ENCODE results near the gene FAM83D. TPM values are rescaled to one million over a fixed set of nuclear protein-coding genes. Genes with fewer than 3 reads are reported as not detected.

Gene FAM83D
- total RNA-seq, 1 experiment from 2014 or later: 48.1 TPM

DNA sequence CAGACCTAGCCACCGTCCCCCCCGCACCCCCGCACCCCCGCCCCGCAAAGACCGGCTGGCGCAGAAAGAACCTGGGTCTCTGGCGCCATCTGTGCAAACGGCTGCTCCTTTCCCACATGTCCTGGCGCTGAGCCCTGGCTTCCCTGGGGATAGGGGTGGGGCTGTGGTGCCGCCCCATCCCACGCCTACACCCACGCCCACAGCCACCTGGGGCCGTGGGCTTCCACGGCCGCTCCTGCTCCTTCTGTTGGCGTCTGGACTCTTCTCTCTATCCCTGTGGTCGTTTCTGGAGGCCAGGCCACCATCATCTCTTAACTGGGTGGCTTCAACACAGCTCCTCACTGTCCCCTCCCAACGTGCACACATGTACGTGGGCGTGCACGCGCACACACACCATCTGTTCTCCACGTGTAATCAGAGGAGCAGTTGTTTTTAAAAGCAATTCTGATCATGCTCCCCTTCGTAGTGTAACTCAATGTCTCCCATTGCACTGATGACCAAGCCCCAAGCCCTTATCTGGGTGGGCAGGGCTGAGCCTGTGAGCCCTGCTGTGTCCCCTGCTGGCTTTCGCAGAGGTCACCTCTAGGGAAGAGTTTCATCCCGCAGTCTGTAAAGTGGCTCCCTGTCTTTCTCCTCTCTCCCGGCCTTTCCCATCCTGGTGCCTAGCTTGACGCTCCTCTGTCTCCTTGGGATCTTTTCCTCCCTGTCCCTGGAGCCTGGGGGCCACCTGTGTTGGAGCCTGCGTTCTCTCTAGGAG, 31.9 kb upstream of the FAM83D start:
- TF ChIP-seq, protein P1, sequence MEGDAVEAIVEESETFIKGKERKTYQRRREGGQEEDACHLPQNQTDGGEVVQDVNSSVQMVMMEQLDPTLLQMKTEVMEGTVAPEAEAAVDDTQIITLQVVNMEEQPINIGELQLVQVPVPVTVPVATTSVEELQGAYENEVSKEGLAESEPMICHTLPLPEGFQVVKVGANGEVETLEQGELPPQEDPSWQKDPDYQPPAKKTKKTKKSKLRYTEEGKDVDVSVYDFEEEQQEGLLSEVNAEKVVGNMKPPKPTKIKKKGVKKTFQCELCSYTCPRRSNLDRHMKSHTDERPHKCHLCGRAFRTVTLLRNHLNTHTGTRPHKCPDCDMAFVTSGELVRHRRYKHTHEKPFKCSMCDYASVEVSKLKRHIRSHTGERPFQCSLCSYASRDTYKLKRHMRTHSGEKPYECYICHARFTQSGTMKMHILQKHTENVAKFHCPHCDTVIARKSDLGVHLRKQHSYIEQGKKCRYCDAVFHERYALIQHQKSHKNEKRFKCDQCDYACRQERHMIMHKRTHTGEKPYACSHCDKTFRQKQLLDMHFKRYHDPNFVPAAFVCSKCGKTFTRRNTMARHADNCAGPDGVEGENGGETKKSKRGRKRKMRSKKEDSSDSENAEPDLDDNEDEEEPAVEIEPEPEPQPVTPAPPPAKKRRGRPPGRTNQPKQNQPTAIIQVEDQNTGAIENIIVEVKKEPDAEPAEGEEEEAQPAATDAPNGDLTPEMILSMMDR (conservative IDR thresholded peaks at IDR 0.05): peak; percentile 26; the same call in 1 of the 3 replicates
- H3K27ac ChIP-seq (ENCODE audit: insufficient read length, low read depth, low read length): no peak overlapping the region
- no peaks in the 10 kb centered on the region for H3K27me3 ChIP-seq (ENCODE audit: insufficient read depth, low read length)
- H4K91ac ChIP-seq (ENCODE audit: insufficient read length, low read depth, low read length): no peak overlapping the region
- H3K36me3 Mint-ChIP-seq (ENCODE audit: insufficient read depth in 1 of 3, low read depth in 3 of 3): no peaks in the 10 kb centered on the region; a peak in 1 of 7 replicates
- H3K56ac ChIP-seq (ENCODE audit: insufficient read length, low read depth, low read length): no peak overlapping the region
- H3K9me3 ChIP-seq (ENCODE audit: control insufficient read depth, low read depth, low read length): no peaks in the 10 kb centered on the region
- no peak overlapping the region for H3K18ac ChIP-seq (ENCODE audit: insufficient read length, low read depth, low read length)
- H3K79me2 ChIP-seq (ENCODE audit: insufficient read depth, low read length): no peaks in the 10 kb centered on the region
- peaks cover 5% of the 10 kb centered on the region for H3K23me2 ChIP-seq (ENCODE audit: insufficient read length, low read depth, low read length, poor library complexity, severe bottlenecking)
- no peak overlapping the region for H2BK12ac ChIP-seq (ENCODE audit: insufficient read length, low read depth, low read length)
- whole genome bisulfite sequencing (ENCODE audit: extremely low coverage, insufficient read length, low lambda C conversion rate): no CpG with 5 or more reads among the region's 30 CpGs
- no peak overlapping the region for H3K14ac ChIP-seq (ENCODE audit: insufficient read depth, low read length)
- DNase-seq: no peak
- H3K9ac ChIP-seq (ENCODE audit: extremely low read depth, insufficient read length, low read length): no peak overlapping the region
- no peaks in the 10 kb centered on the region for H3K79me1 ChIP-seq (ENCODE audit: insufficient read depth, low read depth, low read length, poor library complexity, severe bottlenecking)
- H3K4me3 Mint-ChIP-seq: no peak overlapping the region; a peak in 1 of 5 replicates
- H4K5ac ChIP-seq (ENCODE audit: insufficient read length, low read depth, low read length): no peak overlapping the region
- H3K4ac ChIP-seq (ENCODE audit: low read depth, low read length): no peak overlapping the region
- H3K4me2 ChIP-seq (ENCODE audit: insufficient read depth, insufficient read length, low read length): no peak overlapping the region
- no peak overlapping the region for H2BK120ac ChIP-seq (ENCODE audit: low read depth, low read length, poor library complexity, severe bottlenecking)
- H2AK5ac ChIP-seq (ENCODE audit: insufficient read length, low read length): no peak overlapping the region
- H3K23ac ChIP-seq (ENCODE audit: insufficient read length, low read depth, low read length): no peak overlapping the region
- H2BK15ac ChIP-seq (ENCODE audit: low read depth, low read length): no peak overlapping the region
- peak overlapping the region in 1 of 3 experiments; percentile 70; a peak in 2 of 7 replicates for H3K27ac Mint-ChIP-seq
- H4K20me1 ChIP-seq (ENCODE audit: control insufficient read depth, insufficient read depth, insufficient read length): no peaks in the 10 kb centered on the region
- H2AFZ ChIP-seq (ENCODE audit: low read length): no peak overlapping the region
- peaks cover 1% of the 10 kb centered on the region; the same call in 1 of the 2 replicates for H3K27me3 Mint-ChIP-seq (ENCODE audit: low read depth)
- no peak overlapping the region for H2BK5ac ChIP-seq (ENCODE audit: insufficient read length, low read length)
- peaks cover 18 to 19% of the 10 kb centered on the region in 2 experiments for H3K4me1 Mint-ChIP-seq
- H2BK20ac ChIP-seq (ENCODE audit: low read depth, low read length, poor library complexity, severe bottlenecking): no peak overlapping the region
- H3T11ph ChIP-seq (ENCODE audit: low read length): no peak overlapping the region
- H3K4me1 ChIP-seq (ENCODE audit: insufficient read depth, low read length): peaks cover 3% of the 10 kb centered on the region; the same call in 1 of the 2 replicates
- no peaks in the 10 kb centered on the region for H3K9me3 Mint-ChIP-seq
- H4K8ac ChIP-seq (replicated peaks; ENCODE audit: insufficient read length, low read depth, low read length): no peak overlapping the region
